SK-N-SH treated with all-trans-retinoic acid at 6 μM for 48 hours (cell line): ENCODE data around the gene CDR2L.

Experiments
- ATAC-seq: fragments of 200-7000 bp; cut with Tn5 transposase; 3 replicates; pipeline ENCODE4 v1.9.1; 2020; ENCODE audit warnings: mild to moderate bottlenecking, moderate library complexity
- ARNTL ChIP-seq: fragments of 450-650 bp; formaldehyde crosslinking; IDR thresholded peaks from 2 replicates; pipeline ENCODE4 v1.5.0; 2020; ENCODE audit warnings: low read depth, mild to moderate bottlenecking, moderate library complexity, borderline replicate concordance
- BACH2 ChIP-seq: fragments of 250-450 bp; sonication (Bioruptor Pico); IDR thresholded peaks from 2 replicates; pipeline ENCODE4 v1.9.0; 2021; ENCODE audit warnings: mild to moderate bottlenecking, borderline replicate concordance
- CSDC2 ChIP-seq: fragments of 250-450 bp; sonication (Bioruptor Pico); IDR thresholded peaks from 2 replicates; pipeline ENCODE4 v1.5.0; 2020; ENCODE audit warnings: mild to moderate bottlenecking, moderate library complexity
- ESRRG ChIP-seq: fragments of 250-450 bp; sonication (Bioruptor Pico); IDR thresholded peaks from 2 replicates; pipeline ENCODE4 v1.6.1; 2021; ENCODE audit warnings: mild to moderate bottlenecking
- GLIS3 ChIP-seq: fragments of 250-450 bp; sonication (Bioruptor Pico); IDR thresholded peaks from 2 replicates; pipeline ENCODE4 v1.5.0; 2020; ENCODE audit warnings: mild to moderate bottlenecking, moderate library complexity
- ISL1 ChIP-seq: fragments of 250-450 bp; sonication (Bioruptor Pico); IDR thresholded peaks from 2 replicates; pipeline ENCODE4 v2.1.2; 2022; ENCODE audit warnings: mild to moderate bottlenecking, moderate library complexity
- OSR1 ChIP-seq: fragments of 250-450 bp; sonication (Bioruptor Pico); IDR thresholded peaks from 2 replicates; pipeline ENCODE4 v1.8.0; 2022; ENCODE audit warnings: moderate library complexity, mild to moderate bottlenecking, inconsistent platforms
- POU6F1 ChIP-seq: fragments of 250-450 bp; sonication (Bioruptor Pico); IDR thresholded peaks from 2 replicates; pipeline ENCODE4 v1.8.0; 2021; ENCODE audit warnings: low read depth, mild to moderate bottlenecking, moderate library complexity, borderline replicate concordance
- PPARA ChIP-seq: fragments of 250-450 bp; sonication (Bioruptor Pico); IDR thresholded peaks from 2 replicates; pipeline ENCODE4 v1.5.0; 2020; ENCODE audit warnings: mild to moderate bottlenecking, borderline replicate concordance
- RARB ChIP-seq: fragments of 250-450 bp; sonication (Bioruptor Pico); IDR thresholded peaks from 2 replicates; pipeline ENCODE4 v1.8.0; 2021; ENCODE audit warnings: mild to moderate bottlenecking, moderate library complexity
- SNAI2 ChIP-seq: fragments of 250-450 bp; sonication (Bioruptor Pico); IDR thresholded peaks from 2 replicates; pipeline ENCODE4 v1.5.0; 2020; ENCODE audit warnings: mild to moderate bottlenecking, moderate library complexity
- TCF4 ChIP-seq: fragments of 250-450 bp; sonication (Bioruptor Pico); IDR thresholded peaks from 2 replicates; pipeline ENCODE4 v1.8.0; 2021; ENCODE audit warnings: mild to moderate bottlenecking, moderate library complexity, borderline replicate concordance
- TOX ChIP-seq: fragments of 250-450 bp; sonication (Bioruptor Pico); IDR thresholded peaks from 2 replicates; pipeline ENCODE4 v1.8.0; 2021; ENCODE audit warnings: mild to moderate bottlenecking, moderate library complexity, borderline replicate concordance
- ZC3H10 ChIP-seq: fragments of 250-450 bp; sonication (Bioruptor Pico); IDR thresholded peaks from 2 replicates; pipeline ENCODE4 v1.5.1; 2021; ENCODE audit warnings: mild to moderate bottlenecking, moderate library complexity
- ZFP3 ChIP-seq: fragments of 250-450 bp; sonication (Bioruptor Pico); IDR thresholded peaks from 2 replicates; pipeline ENCODE4 v1.5.0; 2020; ENCODE audit warnings: mild to moderate bottlenecking, moderate library complexity
- ZFP30 ChIP-seq: fragments of 450-650 bp; formaldehyde crosslinking; IDR thresholded peaks from 2 replicates; pipeline ENCODE4 v1.5.0; 2022; ENCODE audit warnings: mild to moderate bottlenecking, moderate library complexity
- ZNF565 ChIP-seq: fragments of 450-650 bp; formaldehyde crosslinking; conservative IDR thresholded peaks from 2 replicates; pipeline ENCODE4 v1.5.0; 2020; ENCODE audit warnings: low read depth, mild to moderate bottlenecking, moderate library complexity
- ZNF70 ChIP-seq: fragments of 450-650 bp; formaldehyde crosslinking; IDR thresholded peaks from 2 replicates; pipeline ENCODE4 v1.5.0; 2020; ENCODE audit warnings: mild to moderate bottlenecking, moderate library complexity
- ZNF8 ChIP-seq: fragments of 450-650 bp; formaldehyde crosslinking; IDR thresholded peaks from 2 replicates; pipeline ENCODE4 v1.5.0; 2020; ENCODE audit warnings: mild to moderate bottlenecking, moderate library complexity
- TF ChIP-seq, protein P1 (sequence below): fragments of 250-450 bp; sonication (Bioruptor Pico); IDR thresholded peaks from 2 replicates; pipeline ENCODE4 v1.5.1; 2021; ENCODE audit warnings: mild to moderate bottlenecking, moderate library complexity
- TF ChIP-seq, protein P2 (sequence below): fragments of 250-450 bp; sonication (Bioruptor Pico); IDR thresholded peaks from 2 replicates; pipeline ENCODE4 v1.8.0; 2020; ENCODE audit warnings: mild to moderate bottlenecking, moderate library complexity, borderline replicate concordance
- TF ChIP-seq, protein P3 (sequence below): fragments of 250-450 bp; sonication (Bioruptor Pico); IDR thresholded peaks from 2 replicates; pipeline ENCODE4 v1.5.1; 2020; ENCODE audit warnings: low read depth, mild to moderate bottlenecking, moderate library complexity

The CDR2L gene

DNA sequence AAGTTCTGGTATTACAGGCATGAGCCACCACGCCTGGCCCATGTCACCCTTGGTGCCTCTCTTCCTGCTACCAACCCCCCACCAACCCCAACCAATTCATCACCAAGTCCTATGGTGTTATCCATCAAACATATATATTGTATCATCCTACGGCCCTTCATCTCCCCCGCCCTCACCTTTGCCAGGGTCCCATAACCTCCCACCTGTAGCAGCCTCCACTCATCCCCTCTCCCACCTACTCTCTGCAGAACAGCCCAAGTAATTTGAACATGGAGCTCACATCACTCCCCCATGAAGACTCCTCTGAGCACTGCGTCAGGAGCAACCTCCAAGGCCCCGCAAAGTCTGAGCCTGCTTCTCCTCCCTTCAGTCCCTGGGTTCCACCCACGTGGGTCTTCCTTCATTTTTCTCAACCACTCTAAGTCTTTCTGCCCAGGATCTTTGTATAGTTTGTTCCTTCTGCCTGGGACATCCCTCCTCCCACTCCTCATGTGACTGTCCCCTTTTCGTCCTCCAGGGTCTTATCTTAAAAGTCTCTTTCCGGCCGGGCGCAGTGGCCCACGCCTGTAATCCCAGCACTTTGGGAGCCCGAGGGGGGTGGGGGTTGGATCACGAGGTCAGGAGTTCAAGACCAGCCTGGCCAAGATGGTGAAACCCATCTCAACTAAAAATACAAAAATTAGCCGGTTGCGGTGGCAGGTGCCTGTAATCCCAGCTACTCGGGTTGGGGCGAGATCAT is 7.9 kb upstream of the CDR2L start:
- TF ChIP-seq POU6F1 (CRISPR knock-in tag) = no peak
- no peak for TF ChIP-seq ISL1
- TF ChIP-seq BACH2 (CRISPR knock-in tag) = no peak
- TF ChIP-seq SNAI2 = no peak
- no peak for TF ChIP-seq RARB
- no peak for TF ChIP-seq ZNF70
- TF ChIP-seq CSDC2 (CRISPR knock-in tag) = no peak
- no peak for TF ChIP-seq TOX
- no peak for TF ChIP-seq ESRRG
- TF ChIP-seq ZNF8 (CRISPR knock-in tag) = no peak
- TF ChIP-seq, protein P1, sequence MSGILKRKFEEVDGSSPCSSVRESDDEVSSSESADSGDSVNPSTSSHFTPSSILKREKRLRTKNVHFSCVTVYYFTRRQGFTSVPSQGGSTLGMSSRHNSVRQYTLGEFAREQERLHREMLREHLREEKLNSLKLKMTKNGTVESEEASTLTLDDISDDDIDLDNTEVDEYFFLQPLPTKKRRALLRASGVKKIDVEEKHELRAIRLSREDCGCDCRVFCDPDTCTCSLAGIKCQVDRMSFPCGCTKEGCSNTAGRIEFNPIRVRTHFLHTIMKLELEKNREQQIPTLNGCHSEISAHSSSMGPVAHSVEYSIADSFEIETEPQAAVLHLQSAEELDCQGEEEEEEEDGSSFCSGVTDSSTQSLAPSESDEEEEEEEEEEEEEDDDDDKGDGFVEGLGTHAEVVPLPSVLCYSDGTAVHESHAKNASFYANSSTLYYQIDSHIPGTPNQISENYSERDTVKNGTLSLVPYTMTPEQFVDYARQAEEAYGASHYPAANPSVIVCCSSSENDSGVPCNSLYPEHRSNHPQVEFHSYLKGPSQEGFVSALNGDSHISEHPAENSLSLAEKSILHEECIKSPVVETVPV (CRISPR knock-in tag) = no peak
- no peak for ATAC-seq

DNA sequence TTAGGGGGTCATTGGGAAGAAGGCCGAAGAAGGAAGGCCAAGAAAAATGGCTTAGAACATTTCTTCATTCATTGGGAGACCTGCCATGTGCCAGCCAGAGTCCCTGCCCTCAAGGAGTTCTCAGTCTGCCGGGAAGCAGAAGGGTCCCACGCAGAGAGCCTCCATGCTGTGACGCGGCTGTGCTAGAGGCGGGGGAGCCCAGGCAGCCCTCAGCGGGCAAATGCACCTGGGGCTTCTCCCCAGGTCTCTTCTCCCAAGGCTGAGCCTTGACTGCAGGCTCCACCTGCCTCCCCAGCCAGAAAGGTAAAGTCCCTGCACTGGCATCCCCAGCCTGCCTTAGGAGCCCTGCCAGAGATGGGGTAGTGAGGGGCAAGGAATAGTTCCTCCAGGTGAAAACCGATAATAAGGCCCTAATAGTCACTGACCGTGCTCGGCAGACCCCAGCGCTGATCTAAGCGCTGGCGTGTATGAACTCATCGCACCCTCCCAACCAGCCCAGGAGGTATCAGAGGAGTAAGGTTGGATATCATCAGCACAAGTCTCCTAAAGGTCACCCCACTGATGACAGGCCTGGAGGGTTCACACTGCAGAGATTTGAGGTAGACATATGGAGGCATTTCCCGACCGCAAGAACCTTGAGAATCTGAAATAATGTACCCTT is 6.0 kb upstream of the CDR2L start:
- ATAC-seq = no peak
- TF ChIP-seq, protein P2, sequence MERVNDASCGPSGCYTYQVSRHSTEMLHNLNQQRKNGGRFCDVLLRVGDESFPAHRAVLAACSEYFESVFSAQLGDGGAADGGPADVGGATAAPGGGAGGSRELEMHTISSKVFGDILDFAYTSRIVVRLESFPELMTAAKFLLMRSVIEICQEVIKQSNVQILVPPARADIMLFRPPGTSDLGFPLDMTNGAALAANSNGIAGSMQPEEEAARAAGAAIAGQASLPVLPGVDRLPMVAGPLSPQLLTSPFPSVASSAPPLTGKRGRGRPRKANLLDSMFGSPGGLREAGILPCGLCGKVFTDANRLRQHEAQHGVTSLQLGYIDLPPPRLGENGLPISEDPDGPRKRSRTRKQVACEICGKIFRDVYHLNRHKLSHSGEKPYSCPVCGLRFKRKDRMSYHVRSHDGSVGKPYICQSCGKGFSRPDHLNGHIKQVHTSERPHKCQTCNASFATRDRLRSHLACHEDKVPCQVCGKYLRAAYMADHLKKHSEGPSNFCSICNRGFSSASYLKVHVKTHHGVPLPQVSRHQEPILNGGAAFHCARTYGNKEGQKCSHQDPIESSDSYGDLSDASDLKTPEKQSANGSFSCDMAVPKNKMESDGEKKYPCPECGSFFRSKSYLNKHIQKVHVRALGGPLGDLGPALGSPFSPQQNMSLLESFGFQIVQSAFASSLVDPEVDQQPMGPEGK = no peak
- 0 out of 2 replicates have a peak, but pooled peaks have one; percentile 31 for TF ChIP-seq ZNF8 (CRISPR knock-in tag)

GRCh38 chr17:74981979-74982662 is 5.3 kb upstream of the CDR2L start:
- ATAC-seq = peak; percentile 94
- TF ChIP-seq, protein P2 = no peak
- TF ChIP-seq, protein P3, sequence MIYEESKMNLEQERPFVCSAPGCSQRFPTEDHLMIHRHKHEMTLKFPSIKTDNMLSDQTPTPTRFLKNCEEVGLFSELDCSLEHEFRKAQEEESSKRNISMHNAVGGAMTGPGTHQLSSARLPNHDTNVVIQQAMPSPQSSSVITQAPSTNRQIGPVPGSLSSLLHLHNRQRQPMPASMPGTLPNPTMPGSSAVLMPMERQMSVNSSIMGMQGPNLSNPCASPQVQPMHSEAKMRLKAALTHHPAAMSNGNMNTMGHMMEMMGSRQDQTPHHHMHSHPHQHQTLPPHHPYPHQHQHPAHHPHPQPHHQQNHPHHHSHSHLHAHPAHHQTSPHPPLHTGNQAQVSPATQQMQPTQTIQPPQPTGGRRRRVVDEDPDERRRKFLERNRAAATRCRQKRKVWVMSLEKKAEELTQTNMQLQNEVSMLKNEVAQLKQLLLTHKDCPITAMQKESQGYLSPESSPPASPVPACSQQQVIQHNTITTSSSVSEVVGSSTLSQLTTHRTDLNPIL (CRISPR knock-in tag) = peak; percentile 80; the same call in 1 of the 2 replicates
- TF ChIP-seq, protein P1 (CRISPR knock-in tag) = no peak
- TF ChIP-seq SNAI2 (0 out of 2 replicates have a peak, but pooled peaks have one; percentile 54), ZFP30 (CRISPR knock-in tag) (no peak), CSDC2 (CRISPR knock-in tag) (no peak), RARB (no peak), TCF4 (no peak), GLIS3 (no peak), ESRRG (no peak), ZNF565 (CRISPR knock-in tag) (no peak), ZFP3 (CRISPR knock-in tag) (no peak; the same call in 1 of the 2 replicates), ZC3H10 (CRISPR knock-in tag) (no peak), ZNF70 (0 out of 2 replicates have a peak, but pooled peaks have one; percentile 44), ISL1 (no peak), POU6F1 (CRISPR knock-in tag) (no peak), PPARA (no peak), TOX (no peak), ZNF8 (CRISPR knock-in tag) (no peak; the same call in 1 of the 2 replicates), BACH2 (CRISPR knock-in tag) (no peak), ARNTL (CRISPR knock-in tag) (no peak), OSR1 (no peak)
